Transverse colon (tissue), 4 donors: ENCODE results near the gene TEC. TPM values are rescaled to one million over a fixed set of nuclear protein-coding genes. Genes with fewer than 3 reads are reported as not detected.

Experiments used
- DNase-seq: peaks from one replicate; pipeline ENCODE4 v3.0.0-alpha.2; 2019
- H3K27ac ChIP-seq, 4 donors: fragments of 200-600 bp; sonication (generic); 2 replicates each; pipeline ENCODE4 v1.5.1; 2016 to 2018; ENCODE audit warnings: inconsistent platforms in 4 of 4
- H3K27me3 ChIP-seq: fragments of 200-600 bp; sonication (generic); 2 replicates; pipeline ENCODE4 v1.5.1; 2017; ENCODE audit warnings: inconsistent platforms
- H3K36me3 ChIP-seq, 4 donors: fragments of 200-600 bp; sonication (generic); 2 replicates each; pipeline ENCODE4 v1.5.1; 2017 to 2019; ENCODE audit warnings: inconsistent platforms in 4 of 4
- H3K4me1 ChIP-seq, 4 donors: fragments of 200-600 bp; sonication (generic); 2 replicates each; pipeline ENCODE4 v1.5.1; 2017 to 2020; ENCODE audit warnings: inconsistent platforms in 4 of 4
- H3K4me3 ChIP-seq, 4 donors: fragments of 200-600 bp; sonication (generic); 1 replicate in 1 of 4; 2 replicates in 3 of 4; pipeline versions ENCODE4 v1.5.1 to v1.6.1; 2017 to 2019; ENCODE audit warnings: inconsistent platforms in 4 of 4
- H3K9me3 ChIP-seq, 2 donors: fragments of 200-600 bp; sonication (generic); 2 replicates each; pipeline ENCODE4 v1.5.1; 2017 to 2019; ENCODE audit warnings: inconsistent platforms in 2 of 2
- CTCF ChIP-seq, 5 experiments: fragments of 200-600 bp in 3 of 5; fragments of 450-650 bp in 2 of 5; sonication (generic) in 3 of 5; IDR thresholded peaks; 1 replicate in 2 of 5; 2 replicates in 3 of 5; pipeline ENCODE4 v1.5.1; 2016 to 2017; ENCODE audit warnings: antibody characterized with exemption in 5 of 5, inconsistent platforms in 3 of 5, mild to moderate bottlenecking in 2 of 5, moderate library complexity in 1 of 5
- EP300 ChIP-seq: sonication (generic); formaldehyde crosslinking; IDR thresholded peaks from one replicate; pipeline ENCODE4 v1.6.1; 2017; ENCODE audit warnings: antibody characterized with exemption, low read depth
- POLR2A ChIP-seq: fragments of 450-650 bp; IDR thresholded peaks from one replicate; pipeline ENCODE4 v1.6.1; 2016; ENCODE audit warnings: antibody characterized with exemption, mild to moderate bottlenecking, moderate library complexity
- POLR2AphosphoS5 ChIP-seq, 3 donors: sonication (generic); formaldehyde crosslinking; IDR thresholded peaks; one replicate each; pipeline ENCODE4 v1.6.1; 2016; ENCODE audit warnings: antibody characterized with exemption in 3 of 3
- WGBS, 2 donors: methylation state at CpG; one replicate each; pipeline ENCODE4 v1.1.5; 2018; ENCODE audit warnings: low coverage in 1 of 2; 5-methylcytosine and 5-hydroxymethylcytosine counted together
- in situ Hi-C, 4 donors: fragments of 200-750 bp; cut with MboI; loops; one replicate each; pipeline versions ENCODE4 v1.15.0 to v1.15.1; 2017; ENCODE audit warnings: low sequenced_read_pairs in 3 of 4, low pct_ligation_motif_present in 1 of 4, low pct_unique_long_range_greater_than_20kb in 1 of 4
- intact Hi-C: fragments of 100-400 bp; cut with DNase I; formaldehyde crosslinking; loops from one replicate; pipeline ENCODE4 v1.15.1; 2023; ENCODE audit warnings: low total_unique reads
- total RNA-seq, 4 donors: library from RNA; depleted of rRNA; stranded (reverse); fragments of >200 nt; gene quantifications; one replicate each; pipeline ENCODE4 v1.1.0, GENCODE V29; 2016

TEC gene
- total RNA-seq, 4 donors from 2014 or later: 1.2 to 5.1 (median 3.3) TPM

- H3K4me3 ChIP-seq: no peak overlapping the region
- in situ Hi-C loops (no loop called here), intact Hi-C loops (no loop called here)
- H3K27me3 ChIP-seq: no peaks in the 10 kb centered on the region
- 88 to 100% methylated on average over 1 of the region's 1 CpG for WGBS, 2 donors
- no peaks in the 10 kb centered on the region for H3K36me3 ChIP-seq
- DNase-seq: no peak
- no peaks in the 10 kb centered on the region for H3K9me3 ChIP-seq
- TF ChIP-seq POLR2A (no peak), CTCF (IDR thresholded peaks at IDR 0.05) (no peak), EP300 (no peak), POLR2AphosphoS5 (IDR thresholded peaks at IDR 0.05) (no peak)
- no peak overlapping the region for H3K27ac ChIP-seq
- H3K4me1 ChIP-seq: peaks cover 0 to 6% (median 0%) of the 10 kb centered on the region in 4 donors
These were observed 9.9 kb downstream of the TEC start for GRCh38 chr4:48259748-48260147.

DNA sequence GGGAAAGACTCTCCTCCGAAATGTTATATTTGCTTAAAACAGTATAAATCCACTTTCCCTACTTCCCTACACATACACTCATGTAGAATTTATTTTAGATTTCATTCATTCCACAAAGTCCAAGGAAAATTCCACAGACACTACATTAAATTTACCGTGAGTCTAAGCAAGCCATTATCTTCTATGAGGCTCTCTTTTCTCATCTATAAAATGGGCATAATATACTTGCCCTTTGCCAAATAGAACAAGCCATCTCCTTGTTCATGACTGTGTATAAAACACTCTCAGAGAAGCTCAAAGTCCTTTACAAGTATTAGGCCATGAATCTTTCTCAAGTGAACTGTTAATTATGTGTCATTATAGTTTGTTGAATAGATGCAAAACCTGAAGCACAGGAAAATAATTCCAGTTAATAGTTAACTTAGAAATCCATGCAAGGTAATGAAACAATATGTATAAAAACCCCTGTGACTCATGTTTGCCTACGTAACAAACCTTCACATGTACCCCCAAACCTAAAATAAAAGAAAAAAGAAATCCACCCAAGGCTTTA is 10.7 kb downstream of the TEC start:
- intact Hi-C loops (no loop called here), in situ Hi-C loops (no loop called here)
- H3K27ac ChIP-seq: no peak overlapping the region
- TF ChIP-seq POLR2A: no peak
- TF ChIP-seq POLR2AphosphoS5 (IDR thresholded peaks at IDR 0.05): no peak
- no peak for TF ChIP-seq EP300
- no peak for DNase-seq
- no peaks in the 10 kb centered on the region for H3K36me3 ChIP-seq
- H3K4me3 ChIP-seq: no peak overlapping the region
- no peaks in the 10 kb centered on the region for H3K27me3 ChIP-seq
- WGBS, 2 donors: 81 to 83% methylated on average over 3 of the region's 3 CpGs
- H3K9me3 ChIP-seq: no peaks in the 10 kb centered on the region
- peaks cover 0 to 6% (median 0%) of the 10 kb centered on the region in 4 donors for H3K4me1 ChIP-seq

GRCh38 chr4:48255959-48256342 is 13.7 kb downstream of the TEC start:
- intact Hi-C loops (no loop called here), in situ Hi-C loops (no loop called here)
- WGBS, 2 donors: 92 to 98% methylated on average over 4 of the region's 4 CpGs
- Histone ChIP-seq H3K27me3 (no peaks in the 10 kb centered on the region), H3K9me3 (no peaks in the 10 kb centered on the region), H3K27ac (no peak overlapping the region), H3K4me1 (peaks cover 0 to 6% (median 0%) of the 10 kb centered on the region in 4 donors), H3K36me3 (no peaks in the 10 kb centered on the region), H3K4me3 (no peak overlapping the region)
- DNase-seq: no peak
- TF ChIP-seq CTCF (IDR thresholded peaks at IDR 0.05): no peak
- no peak for TF ChIP-seq EP300
- TF ChIP-seq POLR2A: no peak
- no peak for TF ChIP-seq POLR2AphosphoS5 (IDR thresholded peaks at IDR 0.05)

DNA sequence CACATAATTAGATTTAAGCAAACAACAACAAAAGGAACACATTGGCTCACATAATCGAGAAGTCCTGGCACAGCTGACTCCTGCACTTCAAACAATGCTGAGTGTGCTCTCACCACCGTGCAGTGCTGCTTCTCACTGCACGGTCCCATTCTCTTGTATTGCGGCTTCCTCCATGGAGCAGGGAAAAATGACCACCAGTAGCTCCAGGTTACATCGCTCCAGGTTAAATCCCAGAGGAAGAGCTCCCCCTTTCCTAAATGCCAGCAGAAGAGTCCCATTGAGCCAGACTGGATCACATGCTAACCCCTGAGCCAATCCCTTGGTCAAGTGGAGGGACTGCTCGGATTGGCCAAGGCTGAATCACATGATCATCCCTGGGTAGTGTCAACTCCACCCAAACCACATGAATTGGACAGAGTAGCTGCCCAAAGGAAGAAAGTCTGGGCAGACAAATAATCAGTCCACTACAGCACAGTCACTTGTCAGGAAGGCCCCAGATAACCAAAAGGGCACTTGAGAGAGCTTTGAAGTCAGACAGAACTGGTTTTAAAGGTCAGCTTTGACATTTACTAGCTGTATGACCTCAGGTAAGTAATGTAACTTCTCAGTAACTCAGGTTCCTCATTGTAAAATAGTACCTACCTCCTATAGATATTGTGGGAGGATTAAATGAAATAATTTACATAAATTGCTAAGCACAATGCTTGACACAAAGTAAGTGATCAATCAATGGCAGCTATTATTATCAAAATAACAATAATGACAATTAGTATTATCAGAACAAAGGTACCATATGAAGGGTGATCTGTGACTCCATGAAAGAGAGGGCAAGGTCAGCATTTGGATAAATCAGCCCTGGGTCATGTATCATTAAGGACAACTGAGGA is 14.3 kb downstream of the TEC start:
- no peak for TF ChIP-seq POLR2A
- TF ChIP-seq POLR2AphosphoS5 (IDR thresholded peaks at IDR 0.05): no peak
- TF ChIP-seq CTCF (IDR thresholded peaks at IDR 0.05): no peak
- TF ChIP-seq EP300: no peak
- intact Hi-C loops: no loop called here
- no peak overlapping the region for H3K4me3 ChIP-seq
- H3K4me1 ChIP-seq: peaks cover 0 to 6% (median 0%) of the 10 kb centered on the region in 4 donors
- in situ Hi-C loops: no loop called here
- no peaks in the 10 kb centered on the region for H3K36me3 ChIP-seq
- no peaks in the 10 kb centered on the region for H3K9me3 ChIP-seq
- DNase-seq: no peak
- 85% methylated on average over 6 of the region's 6 CpGs; no CpG with 5 or more reads in 1 of the 2 donors for WGBS, 2 donors
- no peaks in the 10 kb centered on the region for H3K27me3 ChIP-seq
- H3K27ac ChIP-seq: no peak overlapping the region
